IPS DF 4.7 (cell line): ENCODE data around the gene FRS2.
"Not testable (repeated sequence)": the region's sequence is repeated elsewhere in the genome, so short reads cannot be mapped to it uniquely, and the experiment has no call there.

Experiments used
- DNase-seq: peaks from one replicate; pipeline ENCODE4 v3.0.0-alpha.2; 2013; ENCODE audit warnings: low spot score; ENCODE audit errors: extremely low read depth

Gene FRS2

DNA sequence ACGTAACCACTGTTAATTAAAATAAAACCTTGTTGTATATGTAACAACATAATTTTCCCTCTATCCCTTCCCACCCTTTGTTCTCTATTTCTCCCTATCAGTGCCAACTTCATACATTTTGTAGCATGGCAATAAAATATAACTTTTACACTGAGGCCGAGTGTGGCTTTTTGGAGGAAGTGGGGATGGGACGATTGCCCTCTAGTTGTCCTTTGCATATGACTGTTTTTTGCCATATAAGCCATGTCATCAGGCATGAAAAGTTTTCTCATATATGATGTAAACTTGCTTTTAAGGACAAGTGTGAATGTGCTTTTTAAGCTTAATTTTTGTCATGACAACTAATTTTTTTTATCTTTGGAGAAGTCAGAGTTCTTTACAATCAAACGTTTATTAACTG lies 108.8 kb downstream of the FRS2 start:
- DNase-seq: no peak

DNA sequence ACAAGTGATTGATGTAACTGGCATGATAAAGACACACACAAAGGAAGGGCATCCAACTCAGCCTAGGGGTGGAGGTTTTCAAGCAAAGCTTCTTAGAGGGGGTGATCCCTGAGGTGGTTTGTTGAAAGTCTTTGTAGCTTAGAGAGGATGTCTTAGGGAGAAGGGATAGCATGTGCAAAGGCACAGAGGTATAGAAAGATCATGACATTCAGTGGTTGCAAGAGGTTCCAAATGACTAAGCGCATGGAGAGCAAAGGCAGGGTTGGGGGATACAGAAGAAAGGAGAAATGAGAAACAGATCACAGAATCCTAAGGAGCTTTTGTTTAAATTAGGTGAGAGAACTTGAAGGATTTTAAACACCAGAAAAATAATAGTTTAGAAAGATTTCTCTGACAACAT lies 109.9 kb downstream of the FRS2 start:
- DNase-seq: no peak

DNA sequence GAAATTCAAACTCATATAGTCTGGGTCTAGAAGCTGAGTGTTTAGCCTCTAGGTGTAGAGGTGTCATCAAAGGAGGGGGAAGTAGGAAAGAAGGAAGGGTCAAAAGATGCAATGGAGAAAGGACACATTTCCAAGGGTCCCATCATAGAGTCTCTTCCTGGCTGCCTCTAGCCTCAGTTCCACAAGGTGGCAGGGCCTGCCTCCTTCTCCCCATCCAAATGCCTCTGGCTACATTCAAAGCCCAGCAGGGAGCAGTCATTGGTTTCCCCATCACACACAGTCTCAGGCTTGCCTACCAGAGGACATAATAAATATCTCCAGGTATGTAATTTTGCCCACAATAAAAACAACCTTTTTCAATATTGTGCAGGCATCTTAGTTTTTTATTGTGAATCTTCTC lies 113.0 kb downstream of the FRS2 start:
- DNase-seq: peak; percentile 36

DNA sequence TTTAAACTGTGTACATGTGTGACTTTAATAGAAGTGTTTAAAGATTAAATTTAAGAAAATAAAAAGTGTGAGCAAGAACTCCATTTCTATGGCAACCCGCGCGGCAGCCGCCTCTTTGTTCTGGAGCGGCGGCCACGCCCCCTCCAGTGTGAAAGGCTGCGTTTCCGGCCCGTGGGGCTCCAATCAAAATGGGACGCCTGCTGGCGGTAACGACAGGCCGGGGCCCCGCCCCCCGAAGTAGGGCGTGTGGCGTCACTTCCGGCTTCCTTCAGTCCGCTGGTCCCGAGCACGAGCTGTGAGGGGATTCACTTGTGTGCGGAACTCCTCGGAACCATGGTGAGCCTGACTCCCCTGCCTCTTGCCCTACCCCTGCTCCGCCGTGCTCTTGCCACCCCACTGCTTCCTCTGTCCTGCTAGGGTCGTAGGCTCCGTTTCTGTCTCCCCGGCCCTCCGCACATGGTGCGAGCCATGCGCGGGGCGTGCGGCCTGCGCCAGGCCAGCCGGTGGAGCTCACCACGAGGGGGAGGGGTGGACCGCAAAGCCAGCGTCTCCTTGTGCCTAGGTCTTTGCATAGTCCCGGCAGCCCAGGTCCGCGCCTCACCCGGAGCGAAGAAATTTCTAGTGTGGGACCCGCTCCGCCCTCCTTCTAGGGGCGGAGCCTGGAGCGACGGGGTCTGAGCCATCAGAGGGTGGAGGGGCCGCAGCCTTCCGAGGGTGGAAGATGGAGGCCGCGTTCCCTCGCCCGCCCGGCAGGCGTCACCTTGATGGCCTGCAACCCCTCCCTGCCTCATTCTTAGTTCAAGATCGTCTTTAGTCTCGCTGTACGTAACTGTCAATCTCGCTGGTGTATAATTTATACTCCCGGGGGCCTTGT lies 115.2 kb downstream of the FRS2 start, which contains the start of gene CCT2:
TSS of gene CCT2 (plus strand) at position 271 of the 874 bp plus-strand sequence. CDS start at position 334, 63 bp downstream.
- DNase-seq: peak; percentile 89

DNA sequence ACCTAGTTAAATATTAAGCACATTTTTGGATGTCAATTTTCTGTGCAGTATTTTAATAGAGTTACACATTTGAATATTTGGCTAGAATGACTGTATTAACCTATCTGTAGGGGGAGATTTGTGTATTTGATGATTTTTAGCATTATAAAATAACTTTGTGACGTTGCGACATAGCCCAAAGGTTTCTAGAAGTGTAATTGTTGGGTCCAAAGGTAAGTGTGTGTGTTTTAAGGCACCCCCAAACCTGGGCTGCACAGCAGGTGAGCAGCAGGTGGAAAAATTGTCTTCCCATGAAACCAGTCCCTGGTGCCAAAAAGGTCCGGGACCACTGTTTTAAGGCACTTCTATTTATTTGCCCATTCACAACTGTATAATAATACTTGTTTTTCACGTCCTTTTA lies 118.3 kb downstream of the FRS2 start:
- DNase-seq: no peak

DNA sequence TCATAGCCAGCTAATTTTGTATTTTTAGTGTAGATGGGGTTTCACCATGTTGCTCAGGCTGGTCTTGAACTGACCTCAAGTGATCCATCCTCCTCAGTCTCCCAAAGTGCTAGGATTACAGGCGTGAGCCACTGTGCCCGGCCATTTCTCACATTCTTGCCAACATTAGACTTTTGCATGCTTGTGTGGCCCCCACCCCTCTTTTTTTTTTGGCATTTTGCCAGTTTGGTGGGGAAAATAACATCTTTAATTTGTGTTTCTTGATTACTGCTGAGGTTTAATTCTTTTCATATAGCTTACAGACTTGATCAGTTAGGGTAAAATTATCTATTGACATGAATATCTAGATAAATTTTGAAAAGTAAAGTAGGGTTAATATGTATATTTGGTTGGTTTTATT lies 118.9 kb downstream of the FRS2 start:
- DNase-seq: no peak

DNA sequence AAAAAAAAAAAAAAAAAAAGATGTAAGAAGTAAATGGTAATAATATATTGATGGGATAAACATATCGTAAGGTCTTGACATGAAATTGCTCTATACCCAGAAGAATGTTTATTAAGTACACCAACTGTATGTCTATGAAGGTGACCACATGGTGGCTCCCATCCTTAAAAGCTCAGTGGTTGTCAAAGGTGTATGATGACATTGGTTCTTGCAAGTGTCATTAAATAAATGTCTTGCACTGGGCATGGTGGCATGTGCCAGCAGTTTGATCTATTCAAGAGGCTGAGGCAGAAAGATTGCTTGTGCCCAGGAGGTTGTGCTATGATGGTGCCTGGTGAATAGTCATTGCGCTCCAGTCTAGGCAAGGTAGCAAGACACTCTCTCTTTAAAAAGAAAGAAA lies 125.5 kb downstream of the FRS2 start:
- no peak for DNase-seq

DNA sequence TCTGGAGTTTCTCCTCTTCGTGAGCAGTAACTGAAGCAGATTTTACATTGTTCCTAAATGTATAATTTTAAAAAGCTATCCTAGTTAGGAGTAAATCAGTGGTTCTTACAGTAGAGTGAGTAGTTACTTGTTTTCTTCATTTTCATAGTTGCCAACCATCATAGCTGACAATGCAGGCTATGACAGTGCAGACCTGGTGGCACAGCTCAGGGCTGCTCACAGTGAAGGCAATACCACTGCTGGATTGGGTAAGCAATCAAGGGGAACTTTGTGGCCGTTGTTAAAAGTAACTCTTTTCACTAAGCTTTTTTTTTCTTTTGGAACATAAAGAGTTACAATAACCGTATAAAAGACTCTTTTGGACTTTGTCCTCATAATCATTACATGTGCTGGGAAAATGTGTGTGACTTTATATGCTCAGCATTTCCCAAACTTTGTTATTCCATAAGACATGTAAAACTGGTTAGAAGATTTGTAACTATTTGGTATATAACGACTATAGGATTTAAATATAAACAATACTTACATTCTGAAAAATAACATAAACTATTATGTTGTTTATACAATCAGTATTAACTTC lies 128.1 kb downstream of the FRS2 start:
- DNase-seq: no peak

DNA sequence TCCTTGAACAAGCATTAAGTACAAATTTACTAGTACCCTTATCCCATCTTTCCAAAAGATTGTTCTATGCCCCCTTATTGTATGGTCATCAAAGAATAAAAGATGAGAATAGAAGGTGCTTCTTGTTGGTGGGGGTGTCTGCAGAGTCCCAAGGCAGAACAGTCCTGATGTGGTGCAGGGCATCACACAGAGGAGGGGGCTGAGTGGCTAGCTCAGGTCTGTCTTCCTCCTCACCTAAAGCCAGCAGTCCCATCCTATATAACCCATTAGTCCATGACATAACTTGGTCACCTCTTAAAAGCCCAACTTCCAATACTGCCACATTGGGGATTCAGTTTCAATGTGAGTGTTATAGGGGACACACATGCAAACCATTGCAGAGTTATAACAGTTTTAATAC lies 130.6 kb downstream of the FRS2 start:
- DNase-seq: no peak

DNA sequence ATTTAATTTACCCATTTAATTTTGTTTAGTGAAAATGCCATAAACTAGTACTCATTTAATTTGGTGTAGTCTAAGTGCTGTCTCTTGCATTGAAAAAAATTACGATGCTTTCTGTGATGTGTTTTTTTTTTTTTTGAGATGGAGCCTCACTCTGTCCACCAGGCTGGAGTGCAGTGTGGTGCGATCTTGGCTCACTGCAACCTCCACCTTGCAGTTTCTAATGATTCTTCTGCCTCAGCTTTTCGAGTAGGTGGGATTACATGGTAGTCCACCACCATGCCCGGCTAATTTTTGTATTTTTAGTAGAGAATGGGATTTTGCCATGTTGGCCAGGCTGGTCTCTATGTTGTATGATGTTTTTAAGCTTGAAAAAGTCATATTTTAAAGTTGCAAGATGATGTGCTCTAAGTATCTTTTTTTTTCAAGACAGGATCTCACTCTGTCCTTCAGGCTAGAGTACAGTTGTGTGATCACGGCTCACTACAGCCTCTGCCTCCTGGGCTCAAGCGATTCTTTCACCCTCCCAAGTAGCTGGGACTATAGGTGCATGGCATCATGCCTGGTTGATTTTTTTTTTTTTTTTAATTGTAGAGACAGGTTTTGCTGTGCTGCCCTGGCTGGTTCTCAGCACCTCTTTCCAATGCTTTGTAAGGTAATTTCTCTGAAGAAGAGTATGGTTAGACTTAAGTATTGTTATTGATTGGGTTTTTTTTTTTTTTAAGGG lies 131.9 kb downstream of the FRS2 start:
- no peak for DNase-seq

DNA sequence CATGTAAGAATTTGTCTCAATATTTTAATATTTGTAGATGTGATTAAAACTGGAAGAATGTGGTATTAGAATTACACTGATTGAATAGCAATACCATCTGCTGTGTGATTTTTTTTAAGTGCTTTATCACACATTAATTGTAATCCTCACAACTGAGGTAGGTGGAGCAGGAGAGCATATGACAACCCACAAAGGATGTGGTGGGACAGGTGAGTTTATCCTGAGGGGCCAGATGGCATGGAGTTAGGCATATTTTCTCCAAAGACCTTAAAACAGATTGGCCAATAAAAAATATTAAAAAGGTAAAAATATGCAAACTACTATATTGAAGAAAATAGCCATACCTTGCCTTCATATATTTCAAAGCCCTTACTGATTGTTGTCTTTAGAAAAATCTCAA lies 132.8 kb downstream of the FRS2 start:
- no peak for DNase-seq

DNA sequence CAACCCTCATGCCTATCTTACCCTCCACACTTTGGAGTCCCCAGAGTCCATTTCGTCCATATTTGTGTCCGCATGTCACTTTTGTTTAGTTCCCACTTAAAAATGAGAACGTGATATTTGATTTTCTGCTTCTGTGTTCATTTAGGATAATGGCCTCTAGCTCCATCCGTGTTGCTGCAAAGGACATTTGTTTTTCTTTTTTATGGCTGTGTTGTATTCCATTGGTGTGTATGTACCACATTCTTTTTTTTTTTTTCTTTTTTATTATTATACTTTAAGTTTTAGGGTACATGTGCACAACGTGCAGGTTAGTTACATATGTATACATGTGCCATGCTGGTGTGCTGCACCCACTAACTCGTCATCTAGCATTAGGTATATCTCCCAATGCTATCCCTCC lies 133.4 kb downstream of the FRS2 start:
- not testable (repeated sequence) for DNase-seq

DNA sequence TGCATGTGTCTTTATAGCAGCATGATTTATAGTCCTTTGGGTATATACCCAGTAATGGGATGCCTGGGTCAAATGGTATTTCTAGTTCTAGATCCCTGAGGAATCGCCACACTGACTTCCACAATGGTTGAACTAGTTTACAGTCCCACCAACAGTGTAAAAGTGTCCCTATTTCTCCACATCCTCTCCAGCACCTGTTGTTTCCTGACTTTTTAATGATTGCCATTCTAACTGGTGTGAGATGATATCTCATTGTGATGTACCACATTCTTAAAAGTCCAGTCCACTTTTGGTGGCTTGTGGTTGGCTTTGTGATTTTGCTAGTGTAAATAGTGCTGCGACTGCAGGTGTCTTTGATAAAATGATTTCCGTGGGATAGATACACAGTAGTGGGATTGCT lies 134.1 kb downstream of the FRS2 start:
- DNase-seq: not testable (repeated sequence)

DNA sequence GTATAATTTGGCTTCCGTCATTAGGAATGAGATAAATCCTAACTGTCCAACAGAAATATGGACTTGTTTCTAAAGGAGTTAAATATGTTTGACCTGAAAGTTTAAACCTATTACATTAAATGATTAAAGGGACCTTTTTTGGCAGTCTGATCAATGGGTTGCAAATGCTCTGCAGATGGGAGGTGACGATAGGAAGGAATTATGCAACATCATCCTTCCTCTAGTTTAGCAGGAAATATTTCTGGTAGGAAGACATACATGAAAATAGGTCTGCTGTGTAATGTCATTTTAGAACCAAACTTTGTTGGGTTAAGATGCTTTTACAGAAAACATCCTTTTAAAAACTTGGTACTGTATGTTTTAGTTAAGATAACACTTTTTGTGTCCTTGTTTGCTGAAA lies 137.9 kb downstream of the FRS2 start:
- no peak for DNase-seq

DNA sequence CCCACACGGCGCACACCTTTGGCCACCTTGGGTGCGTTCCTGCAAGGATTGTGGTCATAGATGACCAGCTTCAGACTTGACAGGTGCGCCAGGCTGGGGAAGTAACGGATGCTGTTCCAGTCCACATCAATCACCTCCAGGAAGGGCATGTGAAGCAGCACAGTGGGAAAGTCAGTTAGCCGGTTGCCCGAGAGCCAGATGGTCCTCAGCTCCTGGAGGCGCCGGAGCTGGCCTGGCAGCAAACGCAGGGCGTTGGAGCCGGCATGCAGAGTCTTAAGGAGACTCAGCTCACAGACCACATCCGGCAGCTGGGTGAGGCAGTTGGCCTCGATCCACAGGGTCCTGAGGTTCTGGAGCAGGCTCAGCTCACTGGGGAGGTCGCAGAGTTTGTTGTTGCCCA lies 139.9 kb downstream of the FRS2 start:
- DNase-seq: no peak

DNA sequence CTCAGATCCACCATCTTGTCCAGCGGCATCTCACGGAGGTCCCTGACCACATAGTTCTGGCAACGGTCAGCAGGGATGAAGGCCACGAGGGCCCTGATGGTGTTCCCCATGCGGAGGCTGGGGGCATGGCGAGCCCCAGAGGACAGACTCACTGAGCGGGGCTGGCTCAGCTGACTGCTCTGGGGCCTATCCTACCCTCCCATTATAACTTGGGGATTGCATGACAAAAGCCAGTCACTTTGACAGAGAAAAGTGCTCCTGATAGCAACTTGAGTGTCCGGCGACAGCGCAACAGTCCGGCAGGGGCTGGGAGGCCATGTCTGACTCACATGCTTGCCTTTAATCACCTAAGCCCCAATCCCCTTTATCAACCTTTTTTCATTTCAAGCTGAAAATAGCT lies 140.5 kb downstream of the FRS2 start, which contains the start of gene LRRC10:
TSS of gene LRRC10 (minus strand) at position 179 of the 400 bp plus-strand sequence. CDS start at position 110, 69 bp downstream.
- no peak for DNase-seq

DNA sequence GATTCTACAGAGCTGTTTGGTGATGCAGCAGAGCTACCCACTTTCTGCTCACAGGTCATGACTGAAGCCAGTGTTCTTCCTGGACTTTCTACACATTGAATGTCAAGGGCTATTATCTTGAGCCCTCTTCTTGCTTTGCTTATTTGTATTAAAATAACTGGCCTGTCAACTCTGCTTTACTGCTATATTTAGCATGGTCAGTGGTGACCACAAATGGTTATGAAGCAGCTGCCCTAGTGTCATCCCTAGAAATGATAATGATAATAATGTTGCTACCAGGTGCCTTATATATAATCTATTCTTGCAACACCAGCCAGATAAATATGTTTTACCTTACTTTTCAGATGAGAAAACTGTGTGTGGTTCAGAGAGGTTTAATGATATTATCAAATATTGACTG lies 143.2 kb downstream of the FRS2 start:
- no peak for DNase-seq

DNA sequence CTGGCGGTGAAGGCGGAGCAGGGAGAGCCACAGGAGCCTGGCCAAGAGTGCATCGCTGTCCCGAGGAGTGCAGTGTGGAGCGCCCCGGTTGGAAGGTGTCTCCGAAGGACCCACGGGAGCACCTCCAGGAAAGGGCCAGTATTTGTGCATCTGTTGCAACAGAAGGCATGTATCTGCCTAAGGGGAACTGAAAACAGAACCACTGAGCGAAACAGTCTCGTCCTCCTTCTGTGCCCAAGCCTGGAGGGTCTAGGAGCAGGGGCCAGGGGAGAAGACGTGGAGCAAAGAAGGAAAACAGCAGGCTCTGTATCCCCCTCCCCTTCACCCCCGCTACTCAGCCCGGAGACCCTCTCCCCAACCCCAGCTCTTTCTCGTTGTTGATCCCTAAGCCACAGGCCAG lies 145.8 kb downstream of the FRS2 start:
- no peak for DNase-seq

DNA sequence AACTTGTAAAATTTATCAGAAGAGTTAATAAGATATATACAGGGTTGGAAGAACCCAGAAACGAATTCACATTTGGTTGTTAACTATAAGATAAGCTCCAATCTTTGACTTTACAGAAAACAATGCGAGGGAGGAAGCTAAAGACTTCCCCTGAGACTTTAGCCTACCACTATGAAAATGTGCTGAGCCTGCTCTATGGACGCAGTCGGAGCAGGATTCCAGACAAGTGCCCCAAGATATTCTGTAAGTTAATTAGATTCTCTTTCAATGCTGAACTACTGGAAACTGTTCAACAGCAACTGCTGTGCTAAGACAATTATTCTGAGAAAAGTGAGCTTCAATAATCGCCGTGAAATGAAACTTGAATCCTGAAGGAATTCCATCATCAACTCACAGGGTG lies 148.9 kb downstream of the FRS2 start:
- DNase-seq: no peak

DNA sequence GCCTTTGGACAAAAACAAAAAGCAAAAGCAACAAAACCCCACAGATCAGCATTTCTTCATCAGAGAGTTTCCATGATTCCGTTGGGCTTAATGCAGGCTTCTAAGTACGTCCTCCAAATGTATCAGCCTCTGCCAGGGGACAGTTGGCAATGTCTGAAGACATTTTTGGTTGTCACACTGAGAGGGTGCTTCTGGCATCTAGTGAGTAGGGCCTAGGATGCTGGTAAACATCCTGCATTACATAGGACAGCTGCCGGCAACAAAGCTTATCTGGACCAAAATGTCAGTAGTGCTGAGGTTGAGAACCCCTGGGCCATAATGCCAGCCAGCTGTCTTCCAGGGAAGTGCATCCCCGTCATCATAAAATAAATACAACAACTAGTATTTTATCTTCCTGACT lies 149.9 kb downstream of the FRS2 start:
- DNase-seq: no peak

DNA sequence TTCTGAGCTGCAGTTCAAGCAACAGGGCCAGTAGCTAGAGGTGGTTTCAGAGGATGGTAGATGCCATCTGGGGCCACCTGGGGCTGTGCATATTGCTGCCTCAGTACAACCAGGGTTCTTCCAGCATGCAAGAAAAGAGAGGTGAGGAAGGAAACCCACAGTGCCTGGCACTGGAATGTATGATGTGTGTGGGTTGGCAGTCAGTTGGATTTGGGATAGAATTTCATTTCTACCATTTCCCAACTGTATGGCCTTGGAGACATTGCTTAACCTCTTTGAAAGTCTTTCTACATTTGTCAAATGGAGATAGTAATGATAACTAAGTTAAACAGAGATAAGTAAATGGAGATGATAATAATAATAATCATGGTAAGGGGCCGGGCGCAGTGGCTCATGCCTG lies 150.7 kb downstream of the FRS2 start:
- no peak for DNase-seq

DNA sequence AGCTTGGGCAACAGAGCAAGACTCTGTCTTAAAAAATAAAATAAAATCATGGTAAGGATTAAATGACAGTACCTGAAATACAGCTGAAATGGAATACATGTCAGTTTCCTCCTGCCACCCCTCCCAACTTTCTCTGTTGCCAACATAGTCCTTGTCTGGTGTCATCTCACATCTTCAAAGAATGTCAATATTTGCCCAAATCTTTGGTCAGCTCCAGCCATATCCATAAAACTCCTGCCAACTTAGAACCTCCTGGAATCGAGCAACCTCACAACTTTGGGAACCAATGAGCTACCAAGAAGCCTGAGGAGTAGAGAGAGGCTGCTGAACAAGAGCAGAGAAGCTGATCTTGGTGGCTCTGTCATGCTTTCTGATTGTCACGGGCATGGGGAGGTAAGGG lies 151.4 kb downstream of the FRS2 start:
- DNase-seq: no peak
